Right lobe of liver (tissue), 6 donors: Measurements from ENCODE around the gene LSM5. TPM values are rescaled to one million over a fixed set of nuclear protein-coding genes. Genes with fewer than 3 reads are reported as not detected.

ENCODE experiments used
- ATAC-seq, 4 donors: fragments of 200-7000 bp; cut with Tn5 transposase; one replicate each; pipeline ENCODE4 v1.9.1; 2020; ENCODE audit warnings: mild to moderate bottlenecking in 4 of 4, moderate library complexity in 4 of 4
- DNase-seq, 3 donors: peaks; one replicate each; pipeline ENCODE4 v3.0.0-alpha.2; 2020
- H3K27ac ChIP-seq, 3 donors: fragments of 200-600 bp; one replicate each; pipeline ENCODE4 v1.8.0; 2022
- H3K27me3 ChIP-seq, 2 donors: fragments of 200-600 bp; one replicate each; pipeline ENCODE4 v1.8.0; 2022
- H3K36me3 ChIP-seq, 4 donors: fragments of 200-600 bp; sonication (generic) in 1 of 4; one replicate each; pipeline versions ENCODE4 v1.5.1 to v1.8.0; 2017 to 2022; ENCODE audit warnings: control low read depth in 1 of 4
- H3K4me1 ChIP-seq, 4 donors: fragments of 200-600 bp; sonication (generic) in 1 of 4; one replicate each; pipeline versions ENCODE4 v1.5.1 to v1.8.0; 2017 to 2022; ENCODE audit warnings: control low read depth in 1 of 4
- H3K4me3 ChIP-seq, 3 donors: fragments of 200-600 bp; one replicate each; pipeline ENCODE4 v1.8.0; 2022
- H3K9me3 ChIP-seq, 4 donors: fragments of 200-600 bp; sonication (generic) in 1 of 4; one replicate each; pipeline versions ENCODE4 v1.5.1 to v1.8.0; 2017 to 2022; ENCODE audit warnings: control low read depth in 1 of 4
- CTCF ChIP-seq, 4 donors: fragments of 200-600 bp in 3 of 4; fragments of 450-650 bp in 1 of 4; IDR thresholded peaks; one replicate each; pipeline versions ENCODE4 v1.5.1 to v1.8.0; 2016 to 2022; ENCODE audit warnings: antibody characterized with exemption in 4 of 4, mild to moderate bottlenecking in 2 of 4
- POLR2A ChIP-seq: fragments of 450-650 bp; IDR thresholded peaks from one replicate; pipeline ENCODE4 v1.6.1; 2017; ENCODE audit warnings: antibody characterized with exemption, mild to moderate bottlenecking
- WGBS: methylation state at CpG from one replicate; pipeline ENCODE4 v1.1.6; 2018; ENCODE audit warnings: low coverage, low lambda C conversion rate; ENCODE audit not compliant: insufficient coverage; ENCODE audit errors: missing lambda C conversion rate; 5-methylcytosine and 5-hydroxymethylcytosine counted together
- intact Hi-C, 2 donors: fragments of 100-400 bp; cut with DNase I; formaldehyde crosslinking; loops; one replicate each; pipeline versions ENCODE4 v1.11.2 to v1.14.1; 2022
- total RNA-seq, 6 experiments: library from RNA; depleted of rRNA in 2 of 6; stranded (reverse); fragments of >200 nt in 2 of 6; fragmentation: NEBNext Ultra II Directional in 3 of 6; extraction: Animal tissue kit (Norgen Biotek cat#: 25700) in 3 of 6; gene quantifications; one replicate each; pipeline versions ENCODE4 v1.1.0 to v1.2.4, GENCODE V29; 2016 to 2023
- donor health status: DM: no; HTN: yes; CAD: no.
- donor health status: DM: no; HTN: no; CAD: no.
- donor health status: DM: no; HTN: no; CAD: no.
- donor health status: DM: no; HTN: yes; CAD: no.
- donor health status: DM: no; HTN: yes; CAD: no.

The LSM5 gene
- total RNA-seq, 6 experiments from 2014 or later, result 8.7 to 26.2 (median 21.8) TPM

GRCh38 chr7:32513210-32513609 is 23.0 kb upstream of the LSM5 start:
- H3K27me3 ChIP-seq, result no peaks in the 10 kb centered on the region
- no peak overlapping the region for H3K4me3 ChIP-seq
- DNase-seq (no peak), ATAC-seq (no peak)
- TF ChIP-seq CTCF (IDR thresholded peaks at IDR 0.05) (no peak), POLR2A (no peak)
- H3K27ac ChIP-seq, result no peak overlapping the region
- intact Hi-C loops, result no loop called here
- H3K4me1 ChIP-seq, result peaks cover 0 to 16% (median 0%) of the 10 kb centered on the region in 4 donors
- peaks cover 0 to 8% (median 0%) of the 10 kb centered on the region in 4 donors for H3K9me3 ChIP-seq
- WGBS, result 100% methylated on average over 1 of the region's 1 CpG
- no peaks in the 10 kb centered on the region for H3K36me3 ChIP-seq

- 89% methylated on average over 4 of the region's 4 CpGs for WGBS
- Histone ChIP-seq H3K36me3 (peaks cover 0 to 1% (median 0%) of the 10 kb centered on the region in 4 donors), H3K4me1 (peaks cover 0 to 16% (median 0%) of the 10 kb centered on the region in 4 donors), H3K9me3 (no peaks in the 10 kb centered on the region), H3K27me3 (no peaks in the 10 kb centered on the region), H3K27ac (no peak overlapping the region), H3K4me3 (no peak overlapping the region)
- TF ChIP-seq CTCF (IDR thresholded peaks at IDR 0.05) (no peak), POLR2A (no peak)
- no peak for ATAC-seq
- intact Hi-C loops, result no loop called here
- no peak for DNase-seq
Measured at GRCh38 chr7:32511791-32512190, 21.6 kb upstream of the LSM5 start.

GRCh38 chr7:32507414-32507813 is 17.2 kb upstream of the LSM5 start:
- H3K27me3 ChIP-seq, result no peaks in the 10 kb centered on the region
- peaks cover 0 to 6% (median 0%) of the 10 kb centered on the region in 4 donors for H3K36me3 ChIP-seq
- H3K4me1 ChIP-seq, result no peaks in the 10 kb centered on the region
- ATAC-seq (no peak), DNase-seq (no peak)
- intact Hi-C loops, result no loop called here
- no peak overlapping the region for H3K27ac ChIP-seq
- no peaks in the 10 kb centered on the region for H3K9me3 ChIP-seq
- WGBS, result 87% methylated on average over 6 of the region's 6 CpGs
- H3K4me3 ChIP-seq, result no peak overlapping the region
- TF ChIP-seq POLR2A (no peak), CTCF (IDR thresholded peaks at IDR 0.05) (no peak)

GRCh38 chr7:32506266-32507054 is 16.3 kb upstream of the LSM5 start:
- no peak for TF ChIP-seq CTCF (IDR thresholded peaks at IDR 0.05)
- no peak for TF ChIP-seq POLR2A
- DNase-seq (no peak), ATAC-seq (no peak)
- no peak overlapping the region for H3K27ac ChIP-seq
- H3K4me3 ChIP-seq, result no peak overlapping the region
- H3K27me3 ChIP-seq, result no peaks in the 10 kb centered on the region
- WGBS, result 93% methylated on average over 5 of the region's 5 CpGs
- no peaks in the 10 kb centered on the region for H3K4me1 ChIP-seq
- no peaks in the 10 kb centered on the region for H3K9me3 ChIP-seq
- peaks cover 0 to 6% (median 0%) of the 10 kb centered on the region in 4 donors for H3K36me3 ChIP-seq
- intact Hi-C loops, result no loop called here
